ENCODE results near the gene IL32. TPM values are rescaled to one million over a fixed set of nuclear protein-coding genes. Genes with fewer than 3 reads are reported as not detected.

The IL32 gene, protein sequence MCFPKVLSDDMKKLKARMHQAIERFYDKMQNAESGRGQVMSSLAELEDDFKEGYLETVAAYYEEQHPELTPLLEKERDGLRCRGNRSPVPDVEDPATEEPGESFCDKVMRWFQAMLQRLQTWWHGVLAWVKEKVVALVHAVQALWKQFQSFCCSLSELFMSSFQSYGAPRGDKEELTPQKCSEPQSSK
- 293 TPM for polyA plus RNA-seq (2012; ENCODE audit: insufficient read depth, insufficient read length)

- DNase-seq (ENCODE audit: low read depth, low spot score), result peak; percentile 48
These were observed at the start of gene IL32 for GRCh38 chr16:3065069-3065741. IL32 (plus strand) TSS chr16:3065640; CDS start chr16:3065812, 172 bp downstream.

GRCh38 chr16:3015865-3016521 lies 49.4 kb upstream of the IL32 start:
- H3K4me3 ChIP-seq (ENCODE audit: low read length), result no peak overlapping the region
- DNase-seq (ENCODE audit: low read depth, low spot score), result no peak

More at GRCh38 chr16:3065069-3065741, at the start of gene IL32:
- H3K4me3 ChIP-seq (ENCODE audit: low read length), result peak within 1 kb of the TSS; percentile 77

DNA sequence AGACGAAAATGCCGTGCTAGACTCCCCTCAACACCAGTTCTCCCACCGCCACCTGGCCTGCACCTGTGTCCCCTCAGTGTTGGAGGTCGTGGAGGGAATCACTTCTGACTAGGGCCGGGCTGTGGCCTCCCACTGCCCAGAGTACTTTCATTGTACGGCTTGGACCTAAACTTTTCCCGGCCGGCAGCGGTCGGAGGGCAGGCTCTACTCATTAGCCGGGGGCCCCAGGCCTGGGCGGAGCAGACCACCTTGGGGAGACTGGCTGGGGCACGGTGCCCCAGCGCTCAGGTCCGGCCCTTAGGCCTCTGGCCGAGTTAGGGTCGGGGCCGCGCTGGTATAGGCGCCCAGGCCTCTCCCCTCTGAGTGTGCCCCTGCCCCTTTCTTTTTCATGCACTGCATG lies 48.1 kb upstream of the IL32 start:
- H3K4me3 ChIP-seq (ENCODE audit: low read length), result no peak overlapping the region
- DNase-seq (ENCODE audit: low read depth, low spot score), result no peak

DNA sequence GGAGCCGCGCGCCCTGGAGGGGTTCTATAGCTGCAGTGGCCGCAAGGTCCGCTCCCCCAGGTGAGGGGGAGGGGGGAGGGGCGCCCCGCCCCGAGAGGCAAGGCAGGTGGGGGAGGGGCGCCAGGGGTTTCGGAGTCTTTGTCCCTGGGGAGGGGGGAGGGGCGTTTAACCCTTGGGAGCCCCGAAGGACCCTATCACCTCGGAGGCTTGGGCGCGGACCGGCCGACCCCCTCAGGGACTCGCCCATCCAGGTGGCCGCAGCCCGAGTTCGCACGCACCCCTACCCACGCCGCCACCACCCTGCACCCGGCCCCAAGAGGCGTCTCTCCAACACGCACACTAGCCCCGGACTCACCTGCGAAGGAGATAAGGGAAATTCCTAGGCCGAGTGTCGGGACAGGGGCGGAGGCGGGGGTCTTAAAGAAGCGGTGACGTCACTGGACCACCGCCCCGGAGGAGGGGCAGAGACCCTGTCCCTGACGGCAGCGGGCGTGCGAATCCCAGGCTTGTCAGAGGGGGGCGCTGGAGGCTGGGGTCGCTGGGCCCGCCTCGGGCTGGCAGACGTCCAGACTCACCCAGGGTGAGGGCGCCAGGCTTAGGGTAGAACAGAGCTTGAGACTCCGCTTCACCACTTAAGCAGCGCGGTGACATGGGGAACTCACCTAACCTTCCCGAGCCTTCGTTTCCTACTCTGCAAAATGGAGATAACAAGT lies 47.5 kb upstream of the IL32 start, which contains the start of gene CLDN6:
TSS of gene CLDN6 (minus strand) at position 390 of the 713 bp plus-strand sequence. CDS start 2,162 bp downstream, outside the sequence.
- DNase-seq (ENCODE audit: low read depth, low spot score), result no peak
- H3K4me3 ChIP-seq (ENCODE audit: low read length), result no peak within 1 kb of the TSS

GRCh38 chr16:3019594-3020246 lies 45.7 kb upstream of the IL32 start:
- peak overlapping the region; percentile 63 for H3K4me3 ChIP-seq (ENCODE audit: low read length)
- no peak for DNase-seq (ENCODE audit: low read depth, low spot score)

- DNase-seq (ENCODE audit: low read depth, low spot score), result peak; percentile 35
These were observed 45.2 kb upstream of the IL32 start, which contains the start of gene TNFRSF12A for GRCh38 chr16:3020247-3020603. TNFRSF12A (plus strand) TSS chr16:3020368; CDS start chr16:3020398, 30 bp downstream.

GRCh38 chr16:3020604-3021448 lies 44.6 kb upstream of the IL32 start:
- DNase-seq (ENCODE audit: low read depth, low spot score), result no peak
- peak overlapping the region; percentile 63 for H3K4me3 ChIP-seq (ENCODE audit: low read length)

More at GRCh38 chr16:3020247-3020603, 45.2 kb upstream of the IL32 start, which contains the start of gene TNFRSF12A:
- H3K4me3 ChIP-seq (ENCODE audit: low read length), result peak within 1 kb of the TSS; percentile 63

GRCh38 chr16:3021449-3022207 lies 43.8 kb upstream of the IL32 start:
- no peak for DNase-seq (ENCODE audit: low read depth, low spot score)
- H3K4me3 ChIP-seq (ENCODE audit: low read length), result no peak overlapping the region

GRCh38 chr16:3022208-3022683 lies 43.2 kb upstream of the IL32 start:
- DNase-seq (ENCODE audit: low read depth, low spot score), result no peak
- H3K4me3 ChIP-seq (ENCODE audit: low read length), result no peak overlapping the region

DNA sequence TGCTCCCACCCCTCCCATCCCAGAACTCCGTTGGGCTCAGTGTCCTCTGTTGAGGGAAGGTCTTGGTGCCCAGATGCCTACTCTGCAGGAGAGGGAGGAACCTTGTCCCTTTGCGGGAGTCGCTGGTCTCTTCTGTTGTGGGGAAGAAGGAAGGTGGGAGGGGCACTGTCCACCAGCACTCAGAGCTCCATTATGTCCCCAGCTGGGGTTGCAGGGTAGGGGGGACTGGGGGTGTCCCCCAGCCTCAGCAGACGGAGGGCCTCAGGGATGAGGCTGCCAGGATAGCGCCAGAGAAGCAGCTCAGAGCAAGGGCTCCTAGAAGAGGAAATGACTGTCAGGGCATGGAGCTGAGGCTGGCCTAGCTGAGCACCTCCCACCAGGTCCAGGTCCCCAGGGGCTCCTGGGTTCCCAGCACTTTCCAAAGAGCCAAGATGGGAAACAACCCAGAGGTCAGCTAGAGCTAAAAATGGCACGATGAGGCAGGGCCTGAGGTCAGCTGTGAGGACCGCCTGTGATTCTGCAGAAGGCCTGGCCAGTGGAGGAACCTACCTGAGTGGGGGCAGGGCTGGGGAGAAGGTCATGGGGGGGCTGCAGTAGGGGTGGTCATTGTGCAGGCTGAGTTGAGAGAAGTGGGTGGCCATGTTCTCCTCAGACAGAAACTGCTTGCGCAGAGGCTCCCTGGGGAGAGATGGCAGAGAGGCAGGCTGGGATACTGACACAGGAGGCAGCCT lies 42.6 kb upstream of the IL32 start:
- no peak for DNase-seq (ENCODE audit: low read depth, low spot score)
- H3K4me3 ChIP-seq (ENCODE audit: low read length), result peak overlapping the region; percentile 72

DNA sequence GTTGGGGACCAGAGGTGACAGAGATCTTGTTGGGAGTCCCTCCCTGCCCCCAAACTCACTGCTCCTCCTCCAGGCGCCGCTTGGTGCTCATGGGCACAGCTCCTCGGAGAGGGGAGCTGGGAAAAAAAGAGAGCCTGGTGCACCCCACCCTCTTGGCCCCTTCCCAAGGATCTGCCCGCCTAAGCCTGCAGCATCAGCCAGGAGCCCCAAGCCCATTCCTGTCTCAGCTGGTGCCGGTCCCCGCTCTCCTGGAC lies 42.1 kb upstream of the IL32 start:
- peak overlapping the region; percentile 72 for H3K4me3 ChIP-seq (ENCODE audit: low read length)
- DNase-seq (ENCODE audit: low read depth, low spot score), result no peak

GRCh38 chr16:3023669-3024478 lies 41.6 kb upstream of the IL32 start, which contains the start of the genes HCFC1R1 and THOC6:
HCFC1R1 (minus strand) TSS chr16:3023942; CDS start chr16:3023941, 1 bp downstream.
THOC6 (plus strand) TSS chr16:3024035; CDS start chr16:3024327, 292 bp downstream.
- peak; percentile 98 for DNase-seq (ENCODE audit: low read depth, low spot score)
- peak within 1 kb of the TSS; percentile 72 for H3K4me3 ChIP-seq (ENCODE audit: low read length)

- no peak for DNase-seq (ENCODE audit: low read depth, low spot score)
- no peak overlapping the region for H3K4me3 ChIP-seq (ENCODE audit: low read length)
These were observed 40.1 kb upstream of the IL32 start for GRCh38 chr16:3025032-3026002.

GRCh38 chr16:3026003-3026378 lies 39.4 kb upstream of the IL32 start:
- no peak overlapping the region for H3K4me3 ChIP-seq (ENCODE audit: low read length)
- no peak for DNase-seq (ENCODE audit: low read depth, low spot score)

All from Jurkat, Clone E6-1 (cell line).